Liver (tissue), 9 donors: ENCODE results near the gene COLEC12. TPM values are rescaled to one million over a fixed set of nuclear protein-coding genes. Genes with fewer than 3 reads are reported as not detected.

Experiments
- DNase-seq: peaks from one replicate; pipeline ENCODE4 v3.0.0-alpha.2; 2017; ENCODE audit warnings: low spot score
- H3K27ac ChIP-seq, 2 donors: one replicate each; pipeline ENCODE4 v1.7.0; 2013; ENCODE audit warnings: inconsistent platforms in 2 of 2, low read length in 2 of 2, control low read depth in 1 of 2, low read depth in 1 of 2, mild to moderate bottlenecking in 1 of 2
- H3K27me3 ChIP-seq, 4 donors: one replicate each; pipeline versions ENCODE4 v1.6.1 to v1.7.0; 2013; ENCODE audit warnings: low read length in 3 of 4, inconsistent platforms in 1 of 4, mild to moderate bottlenecking in 1 of 4, moderate library complexity in 1 of 4; ENCODE audit not compliant: control insufficient read depth in 4 of 4, insufficient read depth in 4 of 4
- H3K36me3 ChIP-seq, 4 donors: one replicate each; pipeline versions ENCODE4 v1.6.1 to v1.7.0; 2013; ENCODE audit warnings: low read length in 3 of 4, mild to moderate bottlenecking in 3 of 4, low read depth in 1 of 4, moderate library complexity in 1 of 4; ENCODE audit not compliant: control insufficient read depth in 4 of 4, insufficient read depth in 3 of 4
- H3K4me1 ChIP-seq, 4 donors: one replicate each; pipeline versions ENCODE4 v1.6.1 to v1.7.0; 2013; ENCODE audit warnings: low read length in 3 of 4, mild to moderate bottlenecking in 3 of 4, moderate library complexity in 1 of 4; ENCODE audit not compliant: control insufficient read depth in 4 of 4, insufficient read depth in 4 of 4
- H3K4me3 ChIP-seq, 3 donors: one replicate each; pipeline versions ENCODE4 v1.6.1 to v1.7.0; 2013; ENCODE audit warnings: low read length in 3 of 3, control low read depth in 1 of 3, low read depth in 1 of 3, mild to moderate bottlenecking in 1 of 3
- H3K9ac ChIP-seq, 2 donors: one replicate each; pipeline ENCODE4 v1.7.0; 2013; ENCODE audit warnings: low read length in 2 of 2, mild to moderate bottlenecking in 2 of 2, moderate library complexity in 2 of 2, control low read depth in 1 of 2, low read depth in 1 of 2
- H3K9me3 ChIP-seq, 4 donors: one replicate each; pipeline versions ENCODE4 v1.6.1 to v1.7.0; 2013; ENCODE audit warnings: low read length in 3 of 4; ENCODE audit not compliant: control insufficient read depth in 4 of 4
- EGR1 ChIP-seq, 2 donors: IDR thresholded peaks; 2 replicates each; pipeline ENCODE4 v1.6.1; 2016 to 2018; ENCODE audit warnings: antibody characterized with exemption in 2 of 2, low read depth in 2 of 2
- FOXA1 ChIP-seq: IDR thresholded peaks from 2 replicates; pipeline ENCODE4 v1.6.1; 2016; ENCODE audit warnings: antibody characterized with exemption
- FOXA2 ChIP-seq: IDR thresholded peaks from 2 replicates; pipeline ENCODE4 v1.6.1; 2016; ENCODE audit warnings: antibody characterized with exemption
- GABPA ChIP-seq, 2 donors: IDR thresholded peaks in 1 of 2; conservative IDR thresholded peaks in 1 of 2; 2 replicates each; pipeline ENCODE4 v1.6.1; 2016; ENCODE audit warnings: antibody characterized with exemption in 2 of 2, mild to moderate bottlenecking in 1 of 2, moderate library complexity in 1 of 2
- HNF4G ChIP-seq: IDR thresholded peaks from 2 replicates; pipeline ENCODE4 v1.6.1; 2016; ENCODE audit warnings: antibody characterized with exemption
- JUND ChIP-seq, 2 donors: IDR thresholded peaks; 2 replicates each; pipeline ENCODE4 v1.6.1; 2016; ENCODE audit warnings: antibody characterized with exemption in 2 of 2
- NR2F2 ChIP-seq: IDR thresholded peaks from 2 replicates; pipeline ENCODE4 v1.6.1; 2016; ENCODE audit warnings: antibody characterized with exemption
- RAD21 ChIP-seq, 2 donors: IDR thresholded peaks; 2 replicates each; pipeline ENCODE4 v1.6.1; 2016; ENCODE audit warnings: antibody characterized with exemption in 2 of 2, mild to moderate bottlenecking in 2 of 2
- RXRA ChIP-seq, 2 donors: IDR thresholded peaks; 2 replicates each; pipeline ENCODE4 v1.6.1; 2017 to 2018; ENCODE audit warnings: antibody characterized with exemption in 2 of 2, mild to moderate bottlenecking in 1 of 2
- SP1 ChIP-seq: IDR thresholded peaks from 2 replicates; pipeline ENCODE4 v1.6.1; 2018; ENCODE audit warnings: antibody characterized with exemption, mild to moderate bottlenecking
- TAF1 ChIP-seq: conservative IDR thresholded peaks from 2 replicates; pipeline ENCODE4 v1.6.1; 2016; ENCODE audit warnings: antibody characterized with exemption, mild to moderate bottlenecking
- YY1 ChIP-seq: IDR thresholded peaks from 2 replicates; pipeline ENCODE4 v1.6.1; 2016; ENCODE audit warnings: antibody characterized with exemption, mild to moderate bottlenecking
- WGBS: extraction: QIAGEN DNeasy Blood & Tissue Kit; methylation state at CpG from one replicate; pipeline ENCODE4 v1.1.7; 2013; 5-methylcytosine and 5-hydroxymethylcytosine counted together
- polyA plus RNA-seq, 2 donors: library from polyadenylated mRNA; stranded (reverse) in 1 of 2; unstranded in 1 of 2; fragments of 200-250 nt in 1 of 2; fragments of >200 nt in 1 of 2; fragmentation: Nextera tagmentation in 1 of 2; extraction: Ambion mirVana in 1 of 2; gene quantifications; one replicate each; pipeline versions ENCODE4 v1.2.1 to v1.2.3, GENCODE V29; 2013 to 2015
- total RNA-seq, 2 donors: library from RNA; depleted of rRNA; stranded (reverse); fragments of >200 nt; gene quantifications; one replicate each; pipeline ENCODE4 v1.2.3, GENCODE V29; 2014
- TF ChIP-seq, protein P1 (sequence below): IDR thresholded peaks from 2 replicates; pipeline ENCODE4 v1.6.1; 2016; ENCODE audit warnings: antibody characterized with exemption
- TF ChIP-seq, protein P2 (sequence below): IDR thresholded peaks from 2 replicates; pipeline ENCODE4 v1.6.1; 2016; ENCODE audit warnings: antibody characterized with exemption
- TF ChIP-seq, protein P3 (sequence below): IDR thresholded peaks from 2 replicates; pipeline ENCODE4 v1.6.1; 2016; ENCODE audit warnings: antibody characterized with exemption, mild to moderate bottlenecking
- TF ChIP-seq, protein P4 (sequence below): IDR thresholded peaks from 2 replicates; pipeline ENCODE4 v1.6.1; 2016; ENCODE audit warnings: antibody characterized with exemption
- donor health status: healthy.
- donor health status: healthy.
- donor health status: healthy.
- donor health status: healthy.
- donor health status: healthy.

The COLEC12 gene
- total and polyA plus RNA-seq, 4 donors: 0.03 to 1.6 (median 0.28) TPM

DNA sequence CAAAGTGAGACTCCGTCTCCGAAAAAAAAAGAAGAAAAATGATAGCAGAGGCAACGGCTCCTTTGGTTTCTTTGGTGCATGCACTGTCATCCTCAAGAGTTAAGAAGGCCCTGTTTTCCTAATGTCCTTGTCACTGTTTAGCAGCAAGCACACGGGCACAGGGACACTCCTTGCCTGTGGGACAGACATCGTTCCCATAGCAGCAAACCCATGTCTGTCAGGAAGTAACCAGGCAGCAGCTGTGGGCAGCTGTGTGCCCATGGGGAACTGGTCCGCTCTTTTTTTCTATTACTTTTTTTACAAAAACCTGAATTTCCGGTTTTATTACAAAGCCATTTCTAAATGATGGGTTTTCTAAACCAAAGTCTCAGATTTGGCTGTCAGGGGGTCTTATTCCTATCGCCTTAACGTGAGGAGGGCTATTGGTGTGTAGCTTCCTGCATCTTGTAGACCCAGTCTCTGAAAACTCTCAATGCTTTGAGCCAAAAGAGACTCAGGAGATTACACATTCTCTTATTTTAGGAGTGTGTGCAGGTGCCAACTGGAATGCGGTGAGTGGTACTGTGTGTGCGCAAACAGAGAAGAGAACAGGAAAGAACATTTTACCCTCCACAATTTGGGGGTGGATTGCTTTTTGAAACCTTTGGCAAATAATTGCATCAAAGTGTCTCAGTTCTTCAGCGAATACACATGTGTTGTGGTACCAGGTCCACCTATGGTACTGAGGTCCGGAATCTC, 109.6 kb downstream of the COLEC12 start:
- 84% methylated on average over 13 of the region's 13 CpGs for WGBS
- Histone ChIP-seq H3K9me3 (no peaks in the 10 kb centered on the region), H3K9ac (no peak overlapping the region), H3K36me3 (no peaks in the 10 kb centered on the region), H3K27me3 (no peaks in the 10 kb centered on the region), H3K4me3 (no peak overlapping the region), H3K27ac (no peak overlapping the region), H3K4me1 (no peaks in the 10 kb centered on the region)
- TF ChIP-seq, protein P1, sequence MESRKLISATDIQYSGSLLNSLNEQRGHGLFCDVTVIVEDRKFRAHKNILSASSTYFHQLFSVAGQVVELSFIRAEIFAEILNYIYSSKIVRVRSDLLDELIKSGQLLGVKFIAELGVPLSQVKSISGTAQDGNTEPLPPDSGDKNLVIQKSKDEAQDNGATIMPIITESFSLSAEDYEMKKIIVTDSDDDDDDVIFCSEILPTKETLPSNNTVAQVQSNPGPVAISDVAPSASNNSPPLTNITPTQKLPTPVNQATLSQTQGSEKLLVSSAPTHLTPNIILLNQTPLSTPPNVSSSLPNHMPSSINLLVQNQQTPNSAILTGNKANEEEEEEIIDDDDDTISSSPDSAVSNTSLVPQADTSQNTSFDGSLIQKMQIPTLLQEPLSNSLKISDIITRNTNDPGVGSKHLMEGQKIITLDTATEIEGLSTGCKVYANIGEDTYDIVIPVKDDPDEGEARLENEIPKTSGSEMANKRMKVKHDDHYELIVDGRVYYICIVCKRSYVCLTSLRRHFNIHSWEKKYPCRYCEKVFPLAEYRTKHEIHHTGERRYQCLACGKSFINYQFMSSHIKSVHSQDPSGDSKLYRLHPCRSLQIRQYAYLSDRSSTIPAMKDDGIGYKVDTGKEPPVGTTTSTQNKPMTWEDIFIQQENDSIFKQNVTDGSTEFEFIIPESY: no peak
- no peak for TF ChIP-seq TAF1
- TF ChIP-seq SP1: no peak
- TF ChIP-seq, protein P2, sequence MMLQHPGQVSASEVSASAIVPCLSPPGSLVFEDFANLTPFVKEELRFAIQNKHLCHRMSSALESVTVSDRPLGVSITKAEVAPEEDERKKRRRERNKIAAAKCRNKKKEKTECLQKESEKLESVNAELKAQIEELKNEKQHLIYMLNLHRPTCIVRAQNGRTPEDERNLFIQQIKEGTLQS: no peak
- TF ChIP-seq YY1: no peak
- TF ChIP-seq RXRA (IDR thresholded peaks at IDR 0.05): no peak
- TF ChIP-seq RAD21 (IDR thresholded peaks at IDR 0.05): no peak
- no peak for TF ChIP-seq HNF4G
- no peak for TF ChIP-seq GABPA (IDR thresholded peaks at IDR 0.05 in 1 of 2, conservative IDR thresholded peaks at IDR 0.05 in 1 of 2)
- TF ChIP-seq NR2F2: no peak
- TF ChIP-seq FOXA2: no peak
- TF ChIP-seq, protein P3, sequence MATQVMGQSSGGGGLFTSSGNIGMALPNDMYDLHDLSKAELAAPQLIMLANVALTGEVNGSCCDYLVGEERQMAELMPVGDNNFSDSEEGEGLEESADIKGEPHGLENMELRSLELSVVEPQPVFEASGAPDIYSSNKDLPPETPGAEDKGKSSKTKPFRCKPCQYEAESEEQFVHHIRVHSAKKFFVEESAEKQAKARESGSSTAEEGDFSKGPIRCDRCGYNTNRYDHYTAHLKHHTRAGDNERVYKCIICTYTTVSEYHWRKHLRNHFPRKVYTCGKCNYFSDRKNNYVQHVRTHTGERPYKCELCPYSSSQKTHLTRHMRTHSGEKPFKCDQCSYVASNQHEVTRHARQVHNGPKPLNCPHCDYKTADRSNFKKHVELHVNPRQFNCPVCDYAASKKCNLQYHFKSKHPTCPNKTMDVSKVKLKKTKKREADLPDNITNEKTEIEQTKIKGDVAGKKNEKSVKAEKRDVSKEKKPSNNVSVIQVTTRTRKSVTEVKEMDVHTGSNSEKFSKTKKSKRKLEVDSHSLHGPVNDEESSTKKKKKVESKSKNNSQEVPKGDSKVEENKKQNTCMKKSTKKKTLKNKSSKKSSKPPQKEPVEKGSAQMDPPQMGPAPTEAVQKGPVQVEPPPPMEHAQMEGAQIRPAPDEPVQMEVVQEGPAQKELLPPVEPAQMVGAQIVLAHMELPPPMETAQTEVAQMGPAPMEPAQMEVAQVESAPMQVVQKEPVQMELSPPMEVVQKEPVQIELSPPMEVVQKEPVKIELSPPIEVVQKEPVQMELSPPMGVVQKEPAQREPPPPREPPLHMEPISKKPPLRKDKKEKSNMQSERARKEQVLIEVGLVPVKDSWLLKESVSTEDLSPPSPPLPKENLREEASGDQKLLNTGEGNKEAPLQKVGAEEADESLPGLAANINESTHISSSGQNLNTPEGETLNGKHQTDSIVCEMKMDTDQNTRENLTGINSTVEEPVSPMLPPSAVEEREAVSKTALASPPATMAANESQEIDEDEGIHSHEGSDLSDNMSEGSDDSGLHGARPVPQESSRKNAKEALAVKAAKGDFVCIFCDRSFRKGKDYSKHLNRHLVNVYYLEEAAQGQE: no peak
- TF ChIP-seq EGR1 (IDR thresholded peaks at IDR 0.05; ENCODE audit: low read depth in 2 of 2): no peak
- no peak for TF ChIP-seq FOXA1
- no peak for TF ChIP-seq JUND (IDR thresholded peaks at IDR 0.05)
- TF ChIP-seq, protein P4, sequence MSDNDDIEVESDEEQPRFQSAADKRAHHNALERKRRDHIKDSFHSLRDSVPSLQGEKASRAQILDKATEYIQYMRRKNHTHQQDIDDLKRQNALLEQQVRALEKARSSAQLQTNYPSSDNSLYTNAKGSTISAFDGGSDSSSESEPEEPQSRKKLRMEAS: no peak
- no peak for DNase-seq

DNA sequence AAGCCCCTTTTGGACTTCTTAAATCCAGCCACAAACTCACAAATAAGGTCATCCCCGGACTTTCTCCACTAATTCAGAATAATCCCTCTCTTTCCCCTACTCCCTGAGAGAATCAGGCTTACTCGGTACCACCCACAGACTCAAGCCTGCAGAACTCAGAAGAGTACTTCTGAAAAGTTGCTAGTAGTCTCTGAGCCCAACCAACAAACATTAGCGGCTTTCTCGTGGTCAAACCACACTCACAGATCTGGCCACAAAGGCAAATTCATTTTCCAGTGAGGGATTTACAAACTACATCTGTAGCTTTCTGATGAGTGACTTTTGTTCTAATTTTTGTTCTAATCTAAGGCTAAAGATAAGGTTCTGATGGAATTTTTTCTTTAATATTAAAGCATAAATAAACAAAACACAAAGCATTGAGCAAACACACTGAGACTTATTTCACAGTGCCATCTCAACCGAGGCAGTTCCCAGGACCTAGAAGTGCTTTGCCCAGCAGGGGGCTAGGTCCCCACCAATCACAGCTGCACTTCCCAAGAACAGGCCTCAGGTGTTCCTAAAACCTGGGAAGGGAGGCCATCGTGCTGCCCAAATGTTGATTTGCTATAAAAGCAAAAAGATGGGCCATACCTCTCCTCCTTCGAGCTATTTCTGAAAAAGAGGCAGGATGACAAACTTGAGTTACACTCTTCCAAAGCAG, 110.7 kb downstream of the COLEC12 start:
- no peak for DNase-seq
- no peak overlapping the region for H3K9ac ChIP-seq
- no peaks in the 10 kb centered on the region for H3K27me3 ChIP-seq
- no peak overlapping the region for H3K27ac ChIP-seq
- no peaks in the 10 kb centered on the region for H3K9me3 ChIP-seq
- no peak overlapping the region for H3K4me3 ChIP-seq
- 77% methylated on average over 7 of the region's 7 CpGs for WGBS
- no peaks in the 10 kb centered on the region for H3K36me3 ChIP-seq
- H3K4me1 ChIP-seq: no peaks in the 10 kb centered on the region
- TF ChIP-seq GABPA (IDR thresholded peaks at IDR 0.05 in 1 of 2, conservative IDR thresholded peaks at IDR 0.05 in 1 of 2) (no peak), YY1 (no peak), NR2F2 (no peak), HNF4G (no peak), JUND (IDR thresholded peaks at IDR 0.05) (no peak), FOXA1 (no peak), FOXA2 (no peak)
- TF ChIP-seq, protein P2: no peak
- TF ChIP-seq, protein P4: no peak
- TF ChIP-seq, protein P3: no peak
